HG03039 (cell line): ENCODE measurements around the gene GPR63.

ENCODE experiments used
- ATAC-seq: cut with Tn5 transposase; IDR thresholded peaks from one replicate; pipeline ENCODE4 v1.9.1; 2021; ENCODE audit warnings: mild to moderate bottlenecking, moderate library complexity; ENCODE audit not compliant: unreplicated experiment

GPR63 gene

GRCh38 chr6:96761794-96762193, 75.5 kb downstream of the GPR63 start:
- no peak for ATAC-seq

- ATAC-seq = no peak
Observed at GRCh38 chr6:96760153-96760687, 77.1 kb downstream of the GPR63 start.

- no peak for ATAC-seq
Observed at GRCh38 chr6:96755096-96755495, 82.2 kb downstream of the GPR63 start.

- no peak for ATAC-seq
Observed at GRCh38 chr6:96749891-96750290, 87.4 kb downstream of the GPR63 start.
